Activated gamma-delta T cell treated with Interleukin-2 at 50 U/mL for 16 hours (primary cell): ENCODE measurements around the gene CDKN2B-AS1.
"Not testable (repeated sequence)": the region's sequence is repeated elsewhere in the genome, so short reads cannot be mapped to it uniquely, and the experiment has no call there.

Experiments used
- DNase-seq: peaks from one replicate; pipeline ENCODE4 v3.0.0-alpha.2; 2020

Gene CDKN2B-AS1

DNA sequence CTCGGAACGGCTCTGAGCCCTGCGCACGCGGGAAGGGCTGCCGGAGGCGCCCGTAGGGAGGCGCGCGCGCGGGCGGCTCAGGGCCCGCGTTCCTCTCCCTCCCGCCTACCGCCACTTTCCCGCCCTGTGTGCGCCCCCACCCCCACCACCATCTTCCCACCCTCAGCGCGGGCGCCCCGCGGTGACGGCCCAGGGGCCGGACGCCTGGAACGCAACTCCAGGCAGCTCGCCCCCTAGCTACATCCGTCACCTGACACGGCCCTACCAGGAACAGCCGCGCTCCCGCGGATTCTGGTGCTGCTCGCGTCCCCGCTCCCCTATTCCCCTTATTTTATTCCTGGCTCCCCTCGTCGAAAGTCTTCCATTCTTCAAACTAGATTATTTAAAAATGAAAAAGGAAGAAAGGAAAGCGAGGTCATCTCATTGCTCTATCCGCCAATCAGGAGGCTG is at the start of gene CDKN2B-AS1:
TSS of gene CDKN2B-AS1 (plus strand) at position 236 of the 450 bp plus-strand sequence.
- no peak for DNase-seq

DNA sequence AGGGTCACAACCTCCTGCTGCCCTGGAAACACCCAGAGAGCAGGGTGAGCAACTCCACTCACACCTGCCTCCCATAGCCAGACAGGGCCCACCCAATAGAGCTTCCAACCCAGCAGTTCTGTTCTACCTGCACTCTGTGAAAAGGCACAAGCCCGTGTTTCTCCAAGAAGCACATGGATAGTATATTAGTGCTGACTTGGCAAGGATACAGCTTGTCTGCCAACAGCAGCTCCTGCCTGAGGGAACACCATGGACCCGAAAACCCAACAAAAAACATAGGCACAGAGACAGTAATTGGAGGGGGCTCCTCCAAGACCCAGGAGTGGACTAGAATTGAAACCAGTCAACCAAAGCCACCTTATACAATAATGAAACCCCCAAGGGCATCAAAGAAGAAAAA is 49.0 kb upstream of the CDKN2B-AS1 start:
- no peak for DNase-seq

DNA sequence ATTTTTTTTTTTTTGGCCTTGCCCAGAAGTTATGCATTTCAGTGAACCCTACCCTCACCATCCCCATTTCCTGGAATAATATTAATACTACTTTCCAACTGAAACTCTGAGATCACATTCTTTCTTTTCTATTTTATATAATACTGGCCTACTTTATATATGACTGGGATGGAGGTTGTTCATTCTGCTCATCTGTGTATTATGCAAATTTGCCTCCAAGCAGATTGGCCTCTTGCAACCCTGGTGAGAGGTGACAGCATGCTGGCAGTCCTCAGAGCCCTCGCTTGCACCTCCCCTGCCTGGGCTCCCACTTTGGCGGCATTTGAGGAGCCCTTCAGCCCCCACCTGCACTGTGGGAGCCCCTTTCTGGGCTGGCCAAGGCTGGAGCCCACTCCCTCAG is 35.8 kb upstream of the CDKN2B-AS1 start:
- DNase-seq, result no peak

DNA sequence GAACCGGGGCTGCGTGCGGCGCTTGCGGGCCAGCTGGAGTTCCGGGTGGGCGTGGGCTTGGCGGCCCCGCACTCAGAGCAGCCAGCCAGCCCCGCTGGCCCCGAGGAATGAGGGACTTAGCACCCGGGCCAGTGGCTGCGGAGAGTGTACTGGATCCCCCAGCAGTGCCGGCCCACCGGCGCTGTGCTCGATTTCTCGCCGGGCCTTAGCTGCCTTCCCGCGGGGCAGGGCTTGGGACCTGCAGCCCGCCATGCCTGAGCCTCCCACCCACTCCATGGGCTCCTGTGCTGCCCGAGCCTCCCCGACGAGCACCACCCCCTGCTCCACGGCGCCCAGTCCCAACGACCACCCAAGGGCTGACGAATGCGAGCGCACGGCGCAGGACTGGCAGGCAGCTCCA is 35.3 kb upstream of the CDKN2B-AS1 start:
- not testable (repeated sequence) for DNase-seq

DNA sequence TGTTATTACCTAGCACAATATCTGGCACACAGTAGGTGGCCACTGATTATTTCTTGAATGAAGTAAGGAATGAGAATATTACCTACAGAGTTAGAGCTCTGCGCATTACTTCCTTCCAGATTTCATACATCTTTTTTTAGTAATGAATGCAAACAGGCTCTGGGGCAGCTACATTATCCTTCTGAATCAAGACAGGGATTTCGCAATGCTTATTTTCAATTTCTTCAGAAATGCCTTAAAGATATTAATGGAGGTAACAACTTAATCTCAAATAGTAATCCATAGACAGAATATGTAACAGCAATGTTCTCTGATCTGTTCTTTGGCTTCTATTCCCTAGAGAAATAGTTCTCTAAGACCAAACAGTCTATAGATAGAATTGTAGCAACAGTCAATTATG is 33.0 kb upstream of the CDKN2B-AS1 start:
- DNase-seq, result no peak

DNA sequence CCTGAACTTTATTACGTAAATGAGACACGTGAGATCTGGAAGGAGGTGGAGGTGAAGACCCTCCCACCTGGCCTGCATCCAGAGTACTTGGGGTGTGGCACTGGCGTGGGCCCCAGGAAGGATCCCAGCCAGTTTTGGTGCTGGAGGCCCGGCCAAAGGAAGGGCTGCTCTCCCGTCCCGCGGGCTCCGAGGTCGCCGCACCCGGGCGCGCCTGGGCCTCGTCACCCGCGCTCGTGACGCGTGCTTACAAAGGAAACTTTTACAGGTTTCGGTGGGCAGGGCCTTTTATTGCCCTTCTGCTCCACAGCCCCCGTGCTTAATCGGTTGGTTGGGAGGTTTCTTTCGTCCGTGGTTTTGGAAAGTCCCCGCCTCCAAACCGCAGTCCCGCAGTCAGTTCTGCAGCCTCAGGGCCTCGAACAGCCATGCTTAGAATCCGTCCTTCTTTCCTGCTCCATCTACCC is 29.6 kb upstream of the CDKN2B-AS1 start:
- no peak for DNase-seq

DNA sequence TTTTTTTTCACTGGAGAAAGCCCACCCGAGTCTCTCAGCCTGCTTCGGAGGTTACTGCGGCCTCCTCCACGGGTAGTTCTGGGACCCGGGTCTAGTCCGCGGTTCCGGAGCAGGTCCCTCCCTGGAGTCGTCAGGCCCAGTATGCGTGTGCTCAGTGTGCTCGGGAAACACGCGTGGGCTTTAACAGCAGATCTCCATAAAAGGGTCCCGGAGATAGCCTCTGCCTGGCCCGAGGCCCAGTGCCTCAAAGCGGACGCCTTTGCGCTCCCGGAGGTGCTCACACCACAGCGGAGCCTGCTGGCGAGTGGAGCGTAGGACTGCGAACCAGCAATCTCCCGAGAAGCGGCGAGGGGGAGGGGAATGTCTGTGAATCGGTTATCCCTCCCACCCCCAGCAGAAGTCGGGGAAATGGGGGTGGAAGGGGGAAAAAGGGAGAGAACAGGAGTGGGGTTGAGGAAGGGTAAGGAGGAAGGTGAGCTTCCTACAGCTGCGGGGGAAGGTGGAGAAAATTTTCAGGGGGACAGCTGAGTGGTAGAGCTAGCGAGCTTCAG is 29.1 kb upstream of the CDKN2B-AS1 start:
- no peak for DNase-seq

DNA sequence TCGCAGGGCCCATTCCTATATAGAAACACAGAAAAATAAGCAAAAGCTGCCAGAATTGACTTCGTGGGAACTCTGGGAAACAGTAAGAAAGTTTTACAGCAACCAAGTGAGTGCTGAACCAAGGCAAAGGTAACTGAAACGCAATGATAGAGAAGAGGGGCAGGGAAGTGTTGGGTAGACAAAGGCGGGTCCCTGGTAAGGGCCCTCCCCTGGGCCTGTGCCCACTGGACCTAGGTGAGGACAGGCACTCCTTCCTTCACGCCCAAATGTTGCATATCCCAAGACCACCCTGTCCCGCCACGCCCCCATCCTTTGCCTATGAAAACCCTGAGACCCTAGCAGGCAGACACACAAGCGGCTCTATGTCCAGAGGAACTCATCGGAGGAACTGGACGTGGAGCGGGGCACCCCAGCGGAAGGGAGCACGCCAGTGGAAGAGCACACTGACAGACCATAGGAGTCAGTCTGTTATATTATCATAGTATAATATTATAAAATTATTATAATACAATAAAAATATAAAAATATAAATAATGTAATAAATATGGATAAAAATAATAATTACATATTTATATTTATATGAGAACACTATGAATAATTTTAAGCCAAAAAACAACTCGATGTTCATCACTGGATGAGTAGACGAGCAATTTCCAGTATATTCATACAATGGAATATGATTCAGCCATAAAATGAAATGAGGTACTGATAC is 28.3 kb upstream of the CDKN2B-AS1 start:
- no peak for DNase-seq

DNA sequence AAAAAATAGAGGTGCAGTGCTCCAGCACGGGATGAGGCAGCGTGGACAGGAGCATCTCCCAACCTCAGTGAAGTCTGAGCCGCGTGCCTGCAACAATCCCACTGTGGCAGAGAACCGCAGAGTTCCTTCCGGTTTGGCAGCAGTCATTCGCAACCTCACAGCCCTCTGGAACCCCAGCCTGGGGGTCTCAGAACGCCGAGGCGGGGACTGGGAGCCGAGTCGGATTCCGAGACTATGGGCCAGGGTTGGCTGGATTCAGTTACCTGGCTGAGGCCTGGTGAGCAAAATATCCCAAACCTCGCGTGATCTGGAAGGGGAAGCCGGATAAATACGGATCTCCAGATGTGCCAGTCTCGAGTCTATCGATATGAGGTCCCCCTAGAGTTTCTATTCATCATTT is 27.4 kb upstream of the CDKN2B-AS1 start:
- no peak for DNase-seq

DNA sequence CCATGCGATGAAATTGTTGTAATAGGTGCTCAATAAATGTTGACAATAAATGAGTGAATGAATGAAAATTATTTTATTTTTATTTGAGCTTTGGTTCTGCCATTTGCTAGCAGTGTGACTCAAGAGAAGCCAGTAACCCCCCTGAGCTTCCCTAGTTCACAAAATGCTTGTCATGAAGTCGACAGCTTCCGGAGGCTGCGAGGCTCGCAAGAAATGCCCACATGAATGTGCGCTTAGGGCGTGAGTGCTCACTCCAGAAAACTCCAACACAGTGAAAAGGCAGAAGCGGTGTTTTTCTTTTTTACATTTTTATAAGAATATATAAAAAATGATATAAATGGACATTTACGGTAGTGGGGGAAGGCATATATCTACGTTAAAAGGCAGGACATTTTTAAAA is 26.9 kb upstream of the CDKN2B-AS1 start:
- no peak for DNase-seq

DNA sequence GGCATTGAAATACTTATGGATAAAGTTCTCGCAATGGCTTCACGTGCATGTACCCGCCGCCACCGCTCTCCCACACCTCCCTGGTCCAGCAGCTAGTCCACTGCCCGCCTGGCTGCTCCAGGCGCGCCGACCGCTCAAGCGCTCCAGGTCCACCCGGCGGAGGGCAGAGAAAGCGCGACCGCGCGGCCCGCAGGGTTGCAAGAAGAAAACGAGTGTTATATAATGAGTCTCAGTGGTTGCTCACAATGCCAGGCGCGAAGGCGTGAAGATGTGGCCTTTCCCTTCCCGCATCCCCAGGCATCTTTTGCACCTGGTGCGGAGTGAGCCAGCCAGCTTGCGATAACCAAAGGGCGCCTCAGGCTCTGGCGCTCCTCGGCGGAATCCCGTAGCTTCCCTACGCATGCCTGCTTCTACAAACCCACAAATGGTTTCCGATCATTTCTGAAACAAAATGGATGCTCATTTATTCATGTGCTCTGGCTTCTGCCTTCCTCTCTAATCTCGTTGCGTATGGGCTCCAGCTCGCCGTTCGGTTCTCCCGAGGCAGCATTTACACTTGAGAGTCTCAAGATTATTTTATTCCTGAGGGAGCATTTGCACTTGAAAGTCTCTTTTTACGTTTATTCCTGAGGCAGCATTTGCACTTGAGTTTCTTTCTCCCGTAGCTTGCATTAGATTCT is 26.1 kb upstream of the CDKN2B-AS1 start:
- DNase-seq, result no peak

DNA sequence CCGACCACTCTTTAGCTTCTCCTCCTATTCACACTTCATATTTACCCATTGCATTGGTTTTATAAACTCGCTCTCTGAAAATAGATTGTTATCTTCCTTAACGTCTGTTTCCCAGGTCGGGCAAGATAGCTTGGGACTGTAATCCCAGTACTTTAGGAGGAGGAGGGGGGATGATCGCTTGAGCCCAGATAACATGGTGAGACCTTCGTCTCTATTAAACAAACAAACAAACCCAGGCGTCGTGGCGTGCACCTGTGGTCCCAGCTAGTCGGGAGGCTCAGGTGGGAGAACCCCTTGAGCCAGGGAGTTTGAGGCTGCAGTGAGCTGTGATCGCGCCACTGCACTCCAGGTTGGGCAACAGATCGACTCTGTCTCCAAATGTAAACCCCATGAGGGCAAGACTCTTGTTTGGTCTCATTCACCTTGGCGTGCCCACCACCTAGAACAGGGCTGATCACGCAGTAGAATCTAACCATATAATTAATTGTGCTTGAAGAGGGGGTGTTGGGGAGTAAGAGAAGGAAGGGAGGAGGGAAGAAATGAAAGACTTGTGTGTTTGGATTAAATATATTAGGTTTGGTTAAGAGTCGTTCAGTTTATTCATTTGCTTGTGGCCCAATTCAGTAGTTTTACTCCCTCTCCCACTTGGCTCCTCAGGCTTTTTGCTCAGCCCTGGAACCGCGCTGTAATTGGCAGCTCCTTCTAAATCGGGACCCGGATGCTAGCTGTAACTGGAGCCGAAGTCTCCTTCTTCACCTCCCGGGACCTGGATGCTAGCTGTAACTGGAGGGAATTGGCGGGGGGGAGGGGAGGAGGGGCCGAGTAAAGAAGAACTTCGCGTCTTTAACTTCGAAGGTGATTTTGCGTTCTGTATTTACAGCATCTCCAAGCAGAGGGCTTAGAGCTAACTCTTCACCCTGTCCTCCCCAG is 25.3 kb upstream of the CDKN2B-AS1 start:
- no peak for DNase-seq

DNA sequence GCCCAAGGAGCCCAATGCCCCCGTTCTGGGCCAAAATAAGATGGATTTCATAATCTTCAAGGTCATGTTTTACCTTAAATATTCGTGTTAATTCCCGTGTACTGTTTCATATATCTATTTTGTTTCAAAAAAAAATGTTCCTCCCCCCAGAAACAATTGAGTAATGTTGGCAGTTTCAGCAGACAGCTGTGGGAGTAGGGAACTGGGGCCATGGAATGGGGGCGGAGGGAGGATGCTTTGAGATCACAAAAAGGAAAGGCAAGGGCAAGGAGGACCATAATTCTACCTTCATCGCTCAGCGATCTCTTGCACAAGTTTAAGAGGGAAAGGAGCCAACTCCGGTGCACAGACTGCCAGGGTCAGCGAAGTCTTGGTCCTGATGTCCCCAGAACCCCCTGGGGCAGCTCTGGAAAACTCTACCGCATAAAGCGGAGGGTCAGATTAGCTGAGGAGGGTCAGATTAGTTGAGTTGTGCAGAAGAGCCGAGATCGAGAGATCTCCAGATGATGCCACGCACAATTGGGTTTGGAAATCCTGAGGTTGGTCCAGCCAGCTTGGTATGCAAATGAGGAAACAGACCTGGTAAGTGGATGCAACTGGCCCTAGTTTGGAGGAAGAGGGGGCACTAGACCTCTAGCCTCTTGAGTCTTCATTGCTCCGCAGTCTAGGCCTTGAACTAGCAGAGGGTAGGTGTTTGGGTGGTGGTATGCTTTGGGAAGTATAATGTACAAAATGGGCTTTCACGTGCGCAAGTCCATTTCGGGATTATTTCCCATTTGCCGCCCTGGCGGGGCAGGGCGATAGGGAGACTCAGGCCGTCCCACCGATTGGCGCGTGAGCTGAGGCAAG is 24.4 kb upstream of the CDKN2B-AS1 start:
- no peak for DNase-seq

DNA sequence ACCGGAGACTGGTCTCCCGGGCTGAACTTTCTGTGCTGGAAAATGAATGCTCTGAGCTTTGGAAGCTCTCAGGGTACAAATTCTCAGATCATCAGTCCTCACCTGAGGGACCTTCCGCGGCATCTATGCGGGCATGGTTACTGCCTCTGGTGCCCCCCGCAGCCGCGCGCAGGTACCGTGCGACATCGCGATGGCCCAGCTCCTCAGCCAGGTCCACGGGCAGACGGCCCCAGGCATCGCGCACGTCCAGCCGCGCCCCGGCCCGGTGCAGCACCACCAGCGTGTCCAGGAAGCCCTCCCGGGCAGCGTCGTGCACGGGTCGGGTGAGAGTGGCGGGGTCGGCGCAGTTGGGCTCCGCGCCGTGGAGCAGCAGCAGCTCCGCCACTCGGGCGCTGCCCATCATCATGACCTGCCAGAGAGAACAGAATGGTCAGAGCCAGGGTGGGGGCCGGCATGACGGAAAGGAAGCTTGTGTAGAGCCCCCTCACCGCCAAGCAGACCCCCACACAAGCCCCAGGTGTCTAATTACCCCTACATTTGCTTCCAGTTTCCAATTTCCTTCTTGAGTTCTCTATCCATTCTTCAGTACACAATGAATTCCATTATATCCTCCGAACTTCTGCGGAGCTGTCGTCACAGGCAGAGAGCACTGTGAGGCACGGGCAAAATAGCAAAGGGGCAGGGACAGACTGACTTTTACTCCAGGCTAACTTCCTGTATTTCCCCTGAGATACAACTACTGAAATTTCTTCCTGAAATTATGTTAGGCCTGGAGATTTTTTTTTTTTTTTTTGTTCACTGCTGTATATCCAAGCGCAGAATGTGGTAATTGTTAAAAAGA is 23.6 kb upstream of the CDKN2B-AS1 start:
- DNase-seq, result no peak

DNA sequence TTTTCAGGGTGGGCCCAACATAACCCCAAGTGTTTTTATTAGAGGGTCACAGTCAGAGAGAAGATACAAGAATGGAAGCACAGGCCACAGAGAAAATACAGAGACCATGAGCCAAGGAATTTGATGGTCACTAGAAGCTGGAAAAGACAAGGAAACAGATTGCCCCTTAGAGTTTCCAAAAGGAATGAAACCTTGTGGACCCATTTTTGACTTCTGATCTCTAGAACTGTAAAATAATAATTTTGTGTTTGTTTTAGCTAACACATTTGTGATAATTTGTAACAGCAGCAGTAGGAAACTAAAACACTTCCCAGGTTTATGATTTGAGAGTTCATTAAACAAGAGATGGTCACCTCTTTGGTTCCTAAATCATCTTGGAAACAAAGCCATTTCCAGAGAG is 22.2 kb upstream of the CDKN2B-AS1 start:
- no peak for DNase-seq

DNA sequence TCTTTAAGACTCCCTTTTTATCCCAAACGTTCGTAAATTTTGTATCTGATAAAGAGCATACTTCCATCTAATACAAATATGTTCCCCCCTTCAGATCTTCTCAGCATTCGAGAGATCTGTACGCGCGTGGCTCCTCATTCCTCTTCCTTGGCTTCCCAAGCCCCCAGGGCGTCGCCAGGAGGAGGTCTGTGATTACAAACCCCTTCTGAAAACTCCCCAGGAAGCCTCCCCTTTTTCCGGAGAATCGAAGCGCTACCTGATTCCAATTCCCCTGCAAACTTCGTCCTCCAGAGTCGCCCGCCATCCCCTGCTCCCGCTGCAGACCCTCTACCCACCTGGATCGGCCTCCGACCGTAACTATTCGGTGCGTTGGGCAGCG is 20.3 kb upstream of the CDKN2B-AS1 start:
- DNase-seq, result no peak

DNA sequence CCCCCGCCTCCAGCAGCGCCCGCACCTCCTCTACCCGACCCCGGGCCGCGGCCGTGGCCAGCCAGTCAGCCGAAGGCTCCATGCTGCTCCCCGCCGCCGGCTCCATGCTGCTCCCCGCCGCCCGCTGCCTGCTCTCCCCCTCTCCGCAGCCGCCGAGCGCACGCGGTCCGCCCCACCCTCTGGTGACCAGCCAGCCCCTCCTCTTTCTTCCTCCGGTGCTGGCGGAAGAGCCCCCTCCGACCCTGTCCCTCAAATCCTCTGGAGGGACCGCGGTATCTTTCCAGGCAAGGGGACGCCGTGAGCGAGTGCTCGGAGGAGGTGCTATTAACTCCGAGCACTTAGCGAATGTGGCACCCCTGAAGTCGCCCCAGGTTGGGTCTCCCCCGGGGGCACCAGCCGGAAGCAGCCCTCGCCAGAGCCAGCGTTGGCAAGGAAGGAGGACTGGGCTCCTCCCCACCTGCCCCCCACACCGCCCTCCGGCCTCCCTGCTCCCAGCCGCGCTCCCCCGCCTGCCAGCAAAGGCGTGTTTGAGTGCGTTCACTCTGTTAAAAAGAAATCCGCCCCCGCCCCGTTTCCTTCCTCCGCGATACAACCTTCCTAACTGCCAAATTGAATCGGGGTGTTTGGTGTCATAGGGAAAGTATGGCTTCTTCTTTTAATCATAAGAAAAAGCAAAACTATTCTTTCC is 19.7 kb upstream of the CDKN2B-AS1 start:
- DNase-seq, result no peak

DNA sequence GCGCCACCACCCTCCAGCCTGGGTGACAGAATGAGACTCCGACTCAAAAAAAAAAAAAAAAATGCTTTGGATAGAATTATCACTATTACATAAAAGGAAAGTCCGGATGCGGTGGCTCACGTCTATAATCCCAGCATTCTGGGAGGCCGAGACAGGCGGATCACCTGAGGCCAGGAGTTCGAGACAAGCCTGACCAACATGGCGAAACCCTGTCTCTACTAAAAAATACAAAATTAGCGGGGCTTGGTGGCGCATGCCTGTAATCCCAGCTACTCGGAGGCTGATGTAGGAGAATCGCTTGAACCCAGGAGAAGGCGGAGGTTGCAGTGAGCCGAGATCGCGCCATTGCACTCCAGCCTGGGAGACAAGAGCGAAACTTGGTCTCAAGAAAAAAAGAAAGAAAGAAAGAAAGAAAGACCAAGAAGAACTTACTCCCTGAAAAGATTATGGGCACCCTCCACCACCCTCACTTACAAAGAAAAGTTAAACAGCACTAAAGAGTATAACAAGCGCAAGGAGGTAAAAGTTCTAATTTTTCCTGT is 18.2 kb upstream of the CDKN2B-AS1 start:
- no peak for DNase-seq

DNA sequence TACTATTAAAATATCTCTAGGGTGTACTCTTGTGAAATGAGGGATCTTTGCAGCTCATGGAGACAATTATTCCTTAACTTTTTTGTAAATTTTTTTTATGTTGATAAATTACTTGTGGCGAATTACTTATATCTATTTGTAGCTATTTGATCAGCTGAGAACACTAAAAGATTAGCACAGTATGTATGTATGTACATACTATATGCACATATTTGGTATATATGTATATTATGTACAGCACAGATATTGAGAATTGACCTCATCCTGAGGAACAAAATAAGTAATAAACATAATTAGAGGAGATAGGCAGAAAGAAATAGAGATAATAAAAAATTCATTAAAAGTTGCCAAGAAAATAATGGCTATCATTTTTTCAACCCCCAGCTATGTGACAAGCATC is 12.2 kb upstream of the CDKN2B-AS1 start:
- DNase-seq, result no peak

DNA sequence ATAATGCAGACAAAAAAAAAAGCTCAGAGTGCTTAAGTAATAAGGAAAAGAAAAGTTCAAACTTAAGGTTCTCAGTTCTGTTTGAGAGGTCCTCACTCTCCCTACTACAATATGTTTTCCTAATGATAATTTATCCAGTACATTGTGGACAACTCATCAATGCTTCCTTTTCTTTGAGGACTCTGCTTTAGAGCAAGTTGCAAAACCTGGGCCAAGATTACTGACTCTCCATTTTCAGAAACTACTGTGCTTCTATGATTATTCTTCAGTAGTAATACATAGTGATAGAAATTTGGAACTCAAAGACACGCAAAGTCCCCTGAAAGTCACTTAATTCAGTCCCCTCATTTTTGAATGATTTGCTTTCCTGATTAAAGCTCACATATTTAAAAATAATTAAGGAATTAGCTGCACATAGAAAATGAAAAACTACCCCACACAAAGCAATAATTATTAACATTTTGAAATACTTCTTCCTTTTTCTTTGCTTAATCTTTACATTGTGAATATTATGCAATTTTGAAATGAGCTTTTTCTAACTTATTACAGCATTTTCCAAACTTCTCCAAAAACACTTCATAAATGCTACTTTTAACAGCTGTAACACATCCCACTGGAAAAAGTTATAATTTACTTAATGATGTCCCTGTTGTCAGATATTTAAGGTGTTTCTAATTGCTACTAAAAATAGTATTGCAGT is 11.6 kb upstream of the CDKN2B-AS1 start:
- no peak for DNase-seq
